Prostate gland (tissue), 2 donors: Measurements from ENCODE around the gene ZNF382. TPM values are rescaled to one million over a fixed set of nuclear protein-coding genes. Genes with fewer than 3 reads are reported as not detected.
"Not testable (repeated sequence)": the region's sequence is repeated elsewhere in the genome, so short reads cannot be mapped to it uniquely, and the experiment has no call there.

ENCODE experiments used
- DNase-seq: peaks from one replicate; pipeline ENCODE4 v3.0.0-alpha.2; 2019; ENCODE audit warnings: low spot score
- H3K27ac ChIP-seq, 2 donors: fragments of 200-600 bp; sonication (generic); 2 replicates each; pipeline ENCODE4 v1.5.1; 2017 to 2019
- H3K27me3 ChIP-seq: fragments of 200-600 bp; sonication (generic); replicated peaks from 2 replicates; pipeline ENCODE4 v1.5.1; 2019; ENCODE audit not compliant: insufficient read depth
- H3K36me3 ChIP-seq, 2 donors: fragments of 200-600 bp; sonication (generic); 1 replicate in 1 of 2; 2 replicates in 1 of 2; pipeline versions ENCODE4 v1.5.1 to v1.8.1; 2017 to 2019
- H3K4me1 ChIP-seq: fragments of 200-600 bp; sonication (generic); replicated peaks from 2 replicates; pipeline ENCODE4 v1.5.1; 2019
- H3K4me3 ChIP-seq, 2 donors: fragments of 200-600 bp; sonication (generic); 2 replicates each; pipeline ENCODE4 v1.5.1; 2017 to 2019
- H3K9me3 ChIP-seq: fragments of 200-600 bp; sonication (generic); 2 replicates; pipeline ENCODE4 v1.5.1; 2017
- POLR2A ChIP-seq: fragments of 450-650 bp; IDR thresholded peaks from one replicate; pipeline ENCODE4 v1.6.1; 2016; ENCODE audit warnings: antibody characterized with exemption, mild to moderate bottlenecking
- POLR2AphosphoS5 ChIP-seq: sonication (generic); formaldehyde crosslinking; IDR thresholded peaks from one replicate; pipeline ENCODE4 v1.6.1; 2017; ENCODE audit warnings: antibody characterized with exemption
- WGBS: methylation state at CpG from one replicate; pipeline ENCODE4 v1.1.5; 2018; 5-methylcytosine and 5-hydroxymethylcytosine counted together
- intact Hi-C: fragments of 100-400 bp; cut with DNase I; formaldehyde crosslinking; loops from one replicate; pipeline ENCODE4 v1.14.2; 2022
- total RNA-seq, 2 donors: library from RNA; depleted of rRNA; stranded (reverse); fragments of >200 nt; gene quantifications; one replicate each; pipeline ENCODE4 v1.1.0, GENCODE V29; 2016
- TF ChIP-seq, protein P1 (sequence below), 4 experiments: fragments of 200-600 bp in 2 of 4; fragments of 450-650 bp in 2 of 4; sonication (generic) in 2 of 4; IDR thresholded peaks; 1 replicate in 3 of 4; 2 replicates in 1 of 4; pipeline ENCODE4 v1.5.1; 2016 to 2019; ENCODE audit warnings: antibody characterized with exemption in 4 of 4, mild to moderate bottlenecking in 2 of 4, moderate library complexity in 2 of 4

ZNF382 gene
- total RNA-seq, 2 donors from 2014 or later = 9.6 to 10.9 TPM

DNA sequence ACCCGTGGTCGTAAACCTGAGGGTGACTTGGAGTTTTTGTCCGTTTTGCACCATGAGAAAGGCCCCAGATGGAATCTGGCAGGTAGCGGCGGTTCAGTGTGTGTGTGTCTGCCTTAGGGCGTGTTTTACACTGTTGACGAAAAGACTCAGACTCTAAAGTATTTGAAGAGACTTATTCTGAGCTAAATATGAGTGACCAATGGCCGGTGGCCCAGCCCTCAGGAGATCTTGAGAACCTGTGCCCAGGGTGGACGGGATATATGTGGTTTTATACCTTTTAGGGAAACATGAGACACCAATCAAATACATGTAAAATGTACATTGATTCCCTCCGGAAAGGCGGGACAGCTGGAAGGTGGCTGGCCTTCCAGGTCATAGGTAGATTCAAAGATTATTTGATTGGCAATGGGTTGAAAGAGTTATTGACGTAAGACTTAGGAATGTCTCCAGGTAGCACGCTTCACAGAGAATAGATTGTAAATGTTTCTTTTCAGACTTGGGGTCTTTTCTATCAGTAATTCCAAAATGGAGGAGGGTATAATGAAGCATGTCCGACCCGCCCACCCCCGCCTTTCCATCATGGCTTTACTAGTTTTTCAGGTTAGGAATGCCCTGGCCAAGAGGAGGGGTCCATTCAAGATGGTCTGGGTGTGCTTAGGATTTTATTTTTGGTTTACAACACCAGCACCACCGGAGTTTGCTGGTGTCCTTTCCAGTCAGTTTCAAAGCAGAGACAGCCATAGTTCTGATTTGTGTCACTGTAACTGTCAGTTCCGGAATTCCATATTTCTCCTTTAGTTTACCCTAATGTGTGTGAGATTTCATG, 31.0 kb upstream of the ZNF382 start:
- H3K27me3 ChIP-seq = no peaks in the 10 kb centered on the region
- 19% methylated on average over 18 of the region's 18 CpGs for WGBS
- intact Hi-C loops = no loop called here
- H3K27ac ChIP-seq = peak overlapping the region; percentile 80 to 82
- peak overlapping the region; percentile 68 to 81 for H3K4me3 ChIP-seq
- peaks cover 0 to 8% of the 10 kb centered on the region in 2 donors for H3K36me3 ChIP-seq
- H3K9me3 ChIP-seq = no peaks in the 10 kb centered on the region
- H3K4me1 ChIP-seq = no peaks in the 10 kb centered on the region
- TF ChIP-seq, protein P1, sequence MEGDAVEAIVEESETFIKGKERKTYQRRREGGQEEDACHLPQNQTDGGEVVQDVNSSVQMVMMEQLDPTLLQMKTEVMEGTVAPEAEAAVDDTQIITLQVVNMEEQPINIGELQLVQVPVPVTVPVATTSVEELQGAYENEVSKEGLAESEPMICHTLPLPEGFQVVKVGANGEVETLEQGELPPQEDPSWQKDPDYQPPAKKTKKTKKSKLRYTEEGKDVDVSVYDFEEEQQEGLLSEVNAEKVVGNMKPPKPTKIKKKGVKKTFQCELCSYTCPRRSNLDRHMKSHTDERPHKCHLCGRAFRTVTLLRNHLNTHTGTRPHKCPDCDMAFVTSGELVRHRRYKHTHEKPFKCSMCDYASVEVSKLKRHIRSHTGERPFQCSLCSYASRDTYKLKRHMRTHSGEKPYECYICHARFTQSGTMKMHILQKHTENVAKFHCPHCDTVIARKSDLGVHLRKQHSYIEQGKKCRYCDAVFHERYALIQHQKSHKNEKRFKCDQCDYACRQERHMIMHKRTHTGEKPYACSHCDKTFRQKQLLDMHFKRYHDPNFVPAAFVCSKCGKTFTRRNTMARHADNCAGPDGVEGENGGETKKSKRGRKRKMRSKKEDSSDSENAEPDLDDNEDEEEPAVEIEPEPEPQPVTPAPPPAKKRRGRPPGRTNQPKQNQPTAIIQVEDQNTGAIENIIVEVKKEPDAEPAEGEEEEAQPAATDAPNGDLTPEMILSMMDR (IDR thresholded peaks at IDR 0.05) = no peak
- TF ChIP-seq POLR2AphosphoS5 (no peak), POLR2A (no peak)
- no peak for DNase-seq

DNA sequence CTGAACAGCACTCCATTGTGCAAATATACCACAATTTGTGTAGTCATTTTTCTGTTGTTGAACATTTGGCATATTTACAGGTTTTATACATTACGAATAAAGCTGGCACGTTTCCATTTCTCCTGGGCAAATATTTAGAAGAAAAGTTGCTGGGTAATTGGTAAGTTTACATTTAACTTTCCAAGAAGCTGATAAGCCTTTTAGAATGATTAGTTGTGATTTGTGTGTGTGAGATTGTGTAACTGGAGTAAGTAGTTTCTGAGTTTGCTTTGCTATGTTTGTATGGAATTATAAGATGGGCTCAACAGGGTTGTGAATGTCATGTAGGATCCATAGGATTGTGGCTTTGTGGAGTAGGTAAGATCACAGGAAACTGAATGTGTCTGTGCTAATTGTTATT, 30.4 kb upstream of the ZNF382 start:
- no peak for TF ChIP-seq POLR2AphosphoS5
- no peak for TF ChIP-seq POLR2A
- TF ChIP-seq, protein P1 (IDR thresholded peaks at IDR 0.05) = no peak
- DNase-seq = no peak
- Histone ChIP-seq H3K4me3 (peak overlapping the region in 1 of 2 donors; percentile 81), H3K9me3 (no peaks in the 10 kb centered on the region), H3K4me1 (no peaks in the 10 kb centered on the region), H3K36me3 (peaks cover 3 to 8% of the 10 kb centered on the region in 2 donors), H3K27ac (peak overlapping the region in 1 of 2 donors; percentile 82), H3K27me3 (no peaks in the 10 kb centered on the region)
- WGBS = 51% methylated on average over 2 of the region's 2 CpGs
- intact Hi-C loops = no loop called here

DNA sequence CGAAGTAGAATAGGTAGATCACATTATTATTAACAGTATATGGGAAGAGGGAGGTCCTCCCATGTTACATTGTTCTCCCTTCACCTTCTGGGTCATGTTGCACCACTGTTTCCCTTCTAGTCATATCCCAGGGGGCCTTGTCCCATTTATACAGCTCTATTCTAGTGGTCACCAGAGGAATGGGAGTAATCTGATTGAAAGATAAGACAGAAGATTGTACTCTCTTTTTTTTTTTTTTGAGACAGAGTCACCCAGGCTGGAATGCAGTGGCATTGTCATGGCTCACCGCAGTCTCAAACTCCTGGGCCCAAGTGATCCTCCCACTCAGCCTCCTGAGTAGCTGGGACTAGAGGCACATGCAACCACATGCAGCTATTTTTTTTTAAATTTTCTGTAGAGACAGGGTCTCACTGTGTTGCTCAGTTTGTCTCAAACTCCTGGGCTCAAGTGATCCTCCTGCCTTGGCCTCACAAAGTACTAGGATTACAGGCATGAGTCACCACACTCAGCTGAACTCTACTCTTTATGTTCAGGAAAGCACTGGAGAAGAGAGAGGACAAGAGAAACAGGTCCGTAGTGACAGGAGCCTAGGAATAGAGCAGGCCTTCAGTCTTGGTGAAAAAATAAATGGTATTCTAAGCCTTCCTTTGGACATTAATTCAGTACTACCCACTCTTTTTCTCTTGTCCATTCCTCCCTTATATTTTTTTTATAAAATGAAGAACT, 27.7 kb upstream of the ZNF382 start:
- Histone ChIP-seq H3K9me3 (no peaks in the 10 kb centered on the region), H3K4me3 (no peak overlapping the region), H3K4me1 (no peaks in the 10 kb centered on the region), H3K36me3 (peaks cover 3 to 8% of the 10 kb centered on the region in 2 donors), H3K27me3 (no peaks in the 10 kb centered on the region), H3K27ac (no peak overlapping the region)
- intact Hi-C loops = no loop called here
- DNase-seq = no peak
- 96% methylated on average over 3 of the region's 3 CpGs for WGBS
- TF ChIP-seq POLR2AphosphoS5 (no peak), POLR2A (no peak)
- TF ChIP-seq, protein P1 (IDR thresholded peaks at IDR 0.05) = no peak

DNA sequence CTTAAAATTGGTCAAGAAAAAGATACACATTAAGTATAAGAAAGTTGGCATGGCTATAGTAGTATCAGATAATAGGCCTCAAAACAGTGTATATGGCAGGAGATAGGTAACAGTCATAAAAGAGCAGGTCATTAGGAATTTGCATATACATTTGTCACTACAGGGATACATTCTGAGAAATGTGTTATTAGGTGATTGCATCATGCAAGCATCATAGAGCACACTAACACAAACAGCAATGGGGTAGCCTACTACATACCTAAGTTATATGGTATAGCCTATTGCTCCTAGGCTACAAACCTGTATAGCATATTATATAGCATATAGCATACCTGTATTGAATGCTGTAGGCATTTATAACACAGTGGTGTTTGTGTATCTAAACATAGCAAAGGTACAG, 25.9 kb upstream of the ZNF382 start:
- no peaks in the 10 kb centered on the region for H3K9me3 ChIP-seq
- H3K36me3 ChIP-seq = peaks cover 3 to 8% of the 10 kb centered on the region in 2 donors
- no peaks in the 10 kb centered on the region for H3K27me3 ChIP-seq
- no peak for DNase-seq
- intact Hi-C loops = no loop called here
- TF ChIP-seq POLR2AphosphoS5 = no peak
- TF ChIP-seq, protein P1 (IDR thresholded peaks at IDR 0.05) = no peak
- TF ChIP-seq POLR2A = no peak
- H3K4me3 ChIP-seq = no peak overlapping the region
- H3K4me1 ChIP-seq = no peaks in the 10 kb centered on the region
- H3K27ac ChIP-seq = no peak overlapping the region

DNA sequence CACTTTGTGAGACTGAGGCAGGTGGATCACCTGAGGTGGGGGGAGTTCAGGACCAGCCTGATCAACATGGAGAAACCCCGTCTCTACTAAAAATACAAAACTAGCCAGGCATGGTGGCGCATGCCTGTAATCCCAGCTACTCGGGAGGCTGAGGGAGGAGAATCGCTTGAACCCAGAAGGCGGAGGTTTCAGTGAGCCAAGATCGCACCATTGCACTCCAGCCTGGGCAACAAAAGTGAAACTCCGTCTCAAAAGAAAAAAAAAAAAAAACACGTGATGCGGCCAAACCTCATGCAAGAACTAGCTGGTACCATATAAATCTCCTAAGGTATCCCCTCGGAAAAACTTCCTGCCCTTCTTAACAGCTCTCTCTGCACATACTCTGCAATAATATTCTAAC, 2.4 kb upstream of the ZNF382 start:
- not testable (repeated sequence) for H3K9me3 ChIP-seq, H3K27ac ChIP-seq
- 87% methylated on average over 10 of the region's 10 CpGs for WGBS

More for the DNA sequence above, 2.4 kb upstream of the ZNF382 start:
- H3K36me3 ChIP-seq, DNase-seq, intact Hi-C loops, H3K4me3 ChIP-seq, H3K4me1 ChIP-seq, H3K27me3 ChIP-seq: not testable (repeated sequence)
